ENCODE results near the gene IL17RC. TPM values are rescaled to one million over a fixed set of nuclear protein-coding genes. Genes with fewer than 3 reads are reported as not detected.

Gene IL17RC
- total and polyA plus RNA-seq, 2 donors from 2014 or later = 27.5 to 31.5 TPM

DNA sequence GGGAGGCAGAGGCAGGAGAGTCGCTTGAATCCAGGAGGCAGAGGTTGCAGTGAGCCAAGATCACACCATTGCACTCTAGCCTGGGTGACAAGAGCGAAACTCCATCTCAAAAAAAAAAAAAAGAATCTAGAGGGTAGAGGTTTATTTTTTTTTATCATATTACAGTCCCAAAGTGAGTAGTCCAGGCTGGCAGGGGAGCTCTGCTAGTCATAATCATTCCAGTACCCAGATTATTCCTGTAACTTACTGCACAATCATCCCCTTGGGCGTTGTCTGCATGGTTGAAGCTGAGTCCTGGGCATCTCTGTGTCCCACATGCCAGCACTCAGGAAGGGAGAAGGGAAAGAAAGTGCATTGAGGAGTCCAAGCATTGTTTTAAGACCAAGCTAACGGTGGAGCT lies 25.3 kb downstream of the IL17RC start:
- H3K4me3 ChIP-seq (ENCODE audit: low read length in 3 of 3) = no peak overlapping the region
- TF ChIP-seq CTCF (IDR thresholded peaks at IDR 0.05; ENCODE audit: borderline replicate concordance, extremely low read depth, insufficient read depth) = no peak
- no peaks in the 10 kb centered on the region for H3K9me3 ChIP-seq (ENCODE audit: control insufficient read depth in 2 of 3, insufficient read depth in 1 of 3, low read length in 3 of 3)
- H3K9ac ChIP-seq (ENCODE audit: low read length in 3 of 3) = no peak overlapping the region
- FAIRE-seq (no peak), DNase-seq (no peak)
- peaks cover 2 to 10% (median 8%) of the 10 kb centered on the region in 3 donors for H3K36me3 ChIP-seq (ENCODE audit: control insufficient read depth in 2 of 3, insufficient read depth in 3 of 3, low read length in 3 of 3)
- peaks cover 0 to 7% (median 0%) of the 10 kb centered on the region in 3 donors for H3K4me1 ChIP-seq (ENCODE audit: control insufficient read depth in 2 of 3, insufficient read depth in 2 of 3, low read depth in 1 of 3, low read length in 3 of 3)
- no peak overlapping the region for H3K27ac ChIP-seq (ENCODE audit: low read depth in 2 of 2, low read length in 2 of 2)
- intact Hi-C loops (cut with DNase I) = no loop called here
- no peaks in the 10 kb centered on the region for H3K27me3 ChIP-seq (ENCODE audit: control insufficient read depth, insufficient read depth, low read length)

DNA sequence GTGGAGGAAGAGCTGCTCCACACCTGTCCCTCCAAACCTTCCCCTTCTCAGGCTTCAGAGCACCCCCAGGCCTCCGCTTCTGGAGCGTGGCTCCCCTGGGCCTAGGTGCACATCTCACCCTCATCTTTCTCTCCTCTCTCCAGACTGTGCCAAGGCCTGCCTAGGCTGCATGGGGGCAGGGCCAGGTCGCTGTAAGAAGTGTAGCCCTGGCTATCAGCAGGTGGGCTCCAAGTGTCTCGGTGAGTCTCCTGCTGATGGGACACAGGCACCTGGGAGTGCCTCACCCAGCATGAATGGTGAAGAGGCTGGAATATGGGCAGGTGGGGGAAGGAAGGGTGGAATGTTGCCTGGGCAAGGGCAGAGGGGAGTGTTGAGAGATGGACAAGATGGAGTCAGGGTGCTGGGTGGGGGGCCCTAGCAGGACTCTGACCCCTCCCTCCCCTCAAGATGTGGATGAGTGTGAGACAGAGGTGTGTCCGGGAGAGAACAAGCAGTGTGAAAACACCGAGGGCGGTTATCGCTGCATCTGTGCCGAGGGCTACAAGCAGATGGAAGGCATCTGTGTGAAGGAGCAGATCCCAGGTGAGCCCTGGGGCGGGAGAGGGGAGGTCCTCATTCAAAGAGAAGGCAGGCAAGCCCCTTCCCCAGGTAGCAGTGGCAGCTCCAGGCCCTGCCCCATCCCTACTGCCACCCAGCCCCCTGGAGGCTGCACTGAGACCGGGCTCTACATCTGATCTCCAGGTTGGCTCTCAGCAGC lies 26.2 kb downstream of the IL17RC start:
- peaks cover 0 to 11% (median 0%) of the 10 kb centered on the region in 3 donors for H3K4me1 ChIP-seq (ENCODE audit: control insufficient read depth in 2 of 3, insufficient read depth in 2 of 3, low read depth in 1 of 3, low read length in 3 of 3)
- intact Hi-C loops (cut with DNase I) = no loop called here
- no peak overlapping the region for H3K27ac ChIP-seq (ENCODE audit: low read depth in 2 of 2, low read length in 2 of 2)
- peaks cover 2 to 5% (median 3%) of the 10 kb centered on the region in 3 donors for H3K36me3 ChIP-seq (ENCODE audit: control insufficient read depth in 2 of 3, insufficient read depth in 3 of 3, low read length in 3 of 3)
- FAIRE-seq = no peak
- H3K9me3 ChIP-seq (ENCODE audit: control insufficient read depth in 2 of 3, insufficient read depth in 1 of 3, low read length in 3 of 3) = no peaks in the 10 kb centered on the region
- H3K27me3 ChIP-seq (ENCODE audit: control insufficient read depth, insufficient read depth, low read length) = no peaks in the 10 kb centered on the region
- no peak overlapping the region for H3K9ac ChIP-seq (ENCODE audit: low read length in 3 of 3)
- no peak for TF ChIP-seq CTCF (IDR thresholded peaks at IDR 0.05; ENCODE audit: borderline replicate concordance, extremely low read depth, insufficient read depth)
- H3K4me3 ChIP-seq (ENCODE audit: low read length in 3 of 3) = no peak overlapping the region
- no peak for DNase-seq

DNA sequence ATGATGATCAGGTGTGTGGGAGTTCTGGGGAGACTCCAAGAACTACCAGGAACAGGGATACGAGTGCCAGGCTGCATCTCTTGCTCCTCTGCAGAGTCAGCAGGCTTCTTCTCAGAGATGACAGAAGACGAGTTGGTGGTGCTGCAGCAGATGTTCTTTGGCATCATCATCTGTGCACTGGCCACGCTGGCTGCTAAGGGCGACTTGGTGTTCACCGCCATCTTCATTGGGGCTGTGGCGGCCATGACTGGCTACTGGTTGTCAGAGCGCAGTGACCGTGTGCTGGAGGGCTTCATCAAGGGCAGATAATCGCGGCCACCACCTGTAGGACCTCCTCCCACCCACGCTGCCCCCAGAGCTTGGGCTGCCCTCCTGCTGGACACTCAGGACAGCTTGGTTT lies 27.4 kb downstream of the IL17RC start:
- no peaks in the 10 kb centered on the region for H3K9me3 ChIP-seq (ENCODE audit: control insufficient read depth in 2 of 3, insufficient read depth in 1 of 3, low read length in 3 of 3)
- H3K4me1 ChIP-seq (ENCODE audit: control insufficient read depth in 2 of 3, insufficient read depth in 2 of 3, low read depth in 1 of 3, low read length in 3 of 3) = peaks cover 0 to 11% (median 0%) of the 10 kb centered on the region in 3 donors
- FAIRE-seq (no peak), DNase-seq (no peak)
- peaks cover 0 to 5% (median 2%) of the 10 kb centered on the region in 3 donors for H3K36me3 ChIP-seq (ENCODE audit: control insufficient read depth in 2 of 3, insufficient read depth in 3 of 3, low read length in 3 of 3)
- intact Hi-C loops (cut with DNase I) = no loop called here
- H3K27ac ChIP-seq (ENCODE audit: low read depth in 2 of 2, low read length in 2 of 2) = no peak overlapping the region
- no peak for TF ChIP-seq CTCF (IDR thresholded peaks at IDR 0.05; ENCODE audit: borderline replicate concordance, extremely low read depth, insufficient read depth)
- no peak overlapping the region for H3K4me3 ChIP-seq (ENCODE audit: low read length in 3 of 3)
- H3K27me3 ChIP-seq (ENCODE audit: control insufficient read depth, insufficient read depth, low read length) = no peaks in the 10 kb centered on the region
- H3K9ac ChIP-seq (ENCODE audit: low read length in 3 of 3) = no peak overlapping the region

All from kidney (tissue), 14 donors.